Measurements from ENCODE around the gene DRG2.

DNA sequence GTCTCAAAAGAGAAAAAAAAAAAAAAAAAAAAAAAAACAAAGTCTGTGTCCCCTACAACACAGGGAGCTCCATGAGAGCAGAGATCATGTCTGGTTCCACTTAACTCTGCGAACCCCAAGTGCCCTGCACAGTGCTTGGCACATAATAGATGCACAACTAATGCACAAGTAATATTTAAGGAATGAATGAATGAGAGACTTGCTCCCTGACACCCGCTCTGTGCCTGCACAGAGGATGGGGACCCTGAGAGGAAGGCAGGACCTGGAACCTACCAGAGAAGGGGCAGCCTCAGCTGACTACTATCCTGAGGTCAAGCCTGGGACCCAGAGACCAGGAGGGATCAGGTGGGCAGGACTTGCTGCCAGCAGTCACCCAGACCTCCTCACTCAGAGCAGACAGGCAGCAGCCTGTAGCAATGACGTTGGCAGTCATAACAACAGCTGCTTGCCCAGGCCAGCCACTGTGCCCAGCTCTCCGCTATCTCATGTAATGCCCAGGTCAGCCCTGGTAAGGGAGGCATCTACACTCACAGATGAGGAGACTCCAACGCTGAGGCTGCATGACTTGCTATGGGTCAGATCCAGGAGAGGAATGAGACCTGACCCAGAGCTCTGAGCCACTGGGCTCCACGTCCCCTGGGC, 23.7 kb downstream of the DRG2 start:
- no peak for TF ChIP-seq SP1 (IDR thresholded peaks at IDR 0.05)
- no peak for TF ChIP-seq HDGF (IDR thresholded peaks at IDR 0.05; ENCODE audit: borderline replicate concordance)
- TF ChIP-seq, protein P1, sequence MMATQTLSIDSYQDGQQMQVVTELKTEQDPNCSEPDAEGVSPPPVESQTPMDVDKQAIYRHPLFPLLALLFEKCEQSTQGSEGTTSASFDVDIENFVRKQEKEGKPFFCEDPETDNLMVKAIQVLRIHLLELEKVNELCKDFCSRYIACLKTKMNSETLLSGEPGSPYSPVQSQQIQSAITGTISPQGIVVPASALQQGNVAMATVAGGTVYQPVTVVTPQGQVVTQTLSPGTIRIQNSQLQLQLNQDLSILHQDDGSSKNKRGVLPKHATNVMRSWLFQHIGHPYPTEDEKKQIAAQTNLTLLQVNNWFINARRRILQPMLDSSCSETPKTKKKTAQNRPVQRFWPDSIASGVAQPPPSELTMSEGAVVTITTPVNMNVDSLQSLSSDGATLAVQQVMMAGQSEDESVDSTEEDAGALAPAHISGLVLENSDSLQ (IDR thresholded peaks at IDR 0.05), result no peak
- no peak for TF ChIP-seq LEF1 (IDR thresholded peaks at IDR 0.05; ENCODE audit: borderline replicate concordance)
- no peak for TF ChIP-seq CTBP1 (IDR thresholded peaks at IDR 0.05; ENCODE audit: borderline replicate concordance)
- TF ChIP-seq ELF4 (IDR thresholded peaks at IDR 0.05), result no peak
- no peak for TF ChIP-seq FOXM1 (IDR thresholded peaks at IDR 0.05; ENCODE audit: borderline replicate concordance)
- no peak for TF ChIP-seq SUZ12 (IDR thresholded peaks at IDR 0.05)
- TF ChIP-seq ZNF384 (IDR thresholded peaks at IDR 0.05), result no peak
- no peak for TF ChIP-seq TARDBP (IDR thresholded peaks at IDR 0.05)
- TF ChIP-seq FOXK2 (IDR thresholded peaks at IDR 0.05), result no peak

Measured in HEK293T (cell line).